B cell (primary cell): Measurements from ENCODE around the gene BST1. TPM values are rescaled to one million over a fixed set of nuclear protein-coding genes. Genes with fewer than 3 reads are reported as not detected.

Source experiments
- ATAC-seq: fragments of 200-7000 bp; cut with Tn5 transposase; one replicate; pipeline ENCODE4 v1.10.0; 2021; ENCODE audit warnings: low read depth, mild to moderate bottlenecking, moderate number of reproducible peaks, moderate library complexity
- CTCF ChIA-PET: fragments of 350-600 bp; sonication (Branson Sonifier 250); formaldehyde crosslinking; loops from one replicate; lab custom pipeline; 2021; ENCODE audit warnings: antibody characterized with exemption, inconsistent platforms; lab: Charles Lee
- POLR2A ChIA-PET: fragments of 350-600 bp; sonication (Branson Sonifier 250); formaldehyde crosslinking; loops from one replicate; lab custom pipeline; 2021; ENCODE audit warnings: antibody characterized with exemption; lab: Charles Lee
- DNase-seq: peaks from one replicate; pipeline ENCODE4 v3.0.0; 2013
- H2AFZ ChIP-seq: 2 replicates; pipeline ENCODE4 v1.6.1; 2012; ENCODE audit warnings: mild to moderate bottlenecking, low read depth, low read length; ENCODE audit not compliant: insufficient read depth, poor library complexity, severe bottlenecking
- H3K27ac ChIP-seq, 2 donors: 1 replicate in 1 of 2; 2 replicates in 1 of 2; pipeline ENCODE4 v1.5.1; 2012 to 2013; ENCODE audit warnings: low read length in 2 of 2, mild to moderate bottlenecking in 2 of 2, moderate library complexity in 1 of 2
- H3K27me3 ChIP-seq, 4 experiments: fragments of 200-600 bp in 1 of 4; sonication (generic) in 1 of 4; replicated peaks in 1 of 4; 1 replicate in 2 of 4; 2 replicates in 2 of 4; pipeline versions ENCODE4 v1.6.1 to v1.7.0; 2013 to 2016; ENCODE audit warnings: low read length in 3 of 4, mild to moderate bottlenecking in 2 of 4, mixed read lengths in 1 of 4, moderate library complexity in 1 of 4; ENCODE audit not compliant: insufficient read depth in 4 of 4, control insufficient read depth in 3 of 4; ENCODE audit errors: control extremely low read depth in 1 of 4
- H3K36me3 ChIP-seq, 2 experiments: replicated peaks in 1 of 2; 1 replicate in 1 of 2; 2 replicates in 1 of 2; pipeline versions ENCODE4 v1.6.1 to v1.7.1; 2013; ENCODE audit warnings: low read length in 1 of 2; ENCODE audit not compliant: insufficient read depth in 2 of 2, control insufficient read depth in 1 of 2; ENCODE audit errors: control extremely low read depth in 1 of 2, extremely low read depth in 1 of 2
- H3K4me1 ChIP-seq, 2 donors: fragments of 200-600 bp in 1 of 2; sonication (generic) in 1 of 2; 1 replicate in 1 of 2; 2 replicates in 1 of 2; pipeline versions ENCODE4 v1.5.1 to v1.6.1; 2013 to 2017; ENCODE audit warnings: low read length in 2 of 2; ENCODE audit not compliant: control insufficient read depth in 2 of 2, insufficient read depth in 2 of 2
- H3K4me2 ChIP-seq: replicated peaks from 2 replicates; pipeline ENCODE3; 2012; ENCODE audit warnings: mild to moderate bottlenecking, low read depth, low read length; ENCODE audit not compliant: poor library complexity, severe bottlenecking
- H3K4me3 ChIP-seq, 5 experiments: fragments of 200-600 bp in 1 of 5; sonication (generic) in 1 of 5; 1 replicate in 3 of 5; 2 replicates in 2 of 5; pipeline versions ENCODE4 v1.5.1 to v1.7.0; 2011 to 2016; ENCODE audit warnings: low read length in 4 of 5, mild to moderate bottlenecking in 4 of 5, low read depth in 2 of 5, control low read depth in 1 of 5, moderate library complexity in 1 of 5; ENCODE audit not compliant: insufficient read depth in 1 of 5; ENCODE audit errors: control extremely low read depth in 1 of 5, extremely low read depth in 1 of 5
- H3K79me2 ChIP-seq: fragments of 200-600 bp; sonication (generic); one replicate; pipeline ENCODE4 v1.6.0; 2016; ENCODE audit warnings: low read length; ENCODE audit not compliant: control insufficient read depth, insufficient read depth
- H3K9ac ChIP-seq: fragments of 200-600 bp; sonication (generic); 2 replicates; pipeline ENCODE4 v1.6.1; 2017; ENCODE audit warnings: mild to moderate bottlenecking, low read length, moderate library complexity
- H3K9me3 ChIP-seq, 3 donors: one replicate each; pipeline versions ENCODE4 v1.6.1 to v1.7.1; 2013; ENCODE audit warnings: low read length in 2 of 3; ENCODE audit not compliant: control insufficient read depth in 2 of 3, insufficient read depth in 1 of 3; ENCODE audit errors: control extremely low read depth in 1 of 3
- H4K20me1 ChIP-seq: 2 replicates; pipeline ENCODE4 v1.6.0; 2012; ENCODE audit warnings: mild to moderate bottlenecking, low read length; ENCODE audit not compliant: insufficient read depth, control insufficient read depth, poor library complexity, severe bottlenecking
- H3K27ac Mint-ChIP-seq: one replicate; pipeline ENCODE4 v1.8.0; 2021; ENCODE audit warnings: mixed read lengths
- H3K27me3 Mint-ChIP-seq: one replicate; pipeline ENCODE4 v1.8.0; 2021; ENCODE audit warnings: mixed read lengths
- H3K4me1 Mint-ChIP-seq: one replicate; pipeline ENCODE4 v1.8.0; 2021; ENCODE audit warnings: mixed read lengths
- H3K4me3 Mint-ChIP-seq: one replicate; pipeline ENCODE4 v1.8.0; 2021; ENCODE audit warnings: mixed read lengths
- H3K9me3 Mint-ChIP-seq: one replicate; pipeline ENCODE4 v1.8.0; 2022; ENCODE audit warnings: mixed read lengths; ENCODE audit not compliant: insufficient read depth
- EZH2 ChIP-seq: IDR thresholded peaks from 2 replicates; pipeline ENCODE4 v1.6.1; 2012; ENCODE audit warnings: borderline replicate concordance, low read depth, mild to moderate bottlenecking, moderate library complexity, low read length; ENCODE audit not compliant: insufficient read depth, poor library complexity, severe bottlenecking
- WGBS: methylation state at CpG from one replicate; pipeline ENCODE4 v1.1.5; 2013; ENCODE audit warnings: missing lambda C conversion rate; ENCODE audit not compliant: insufficient coverage; 5-methylcytosine and 5-hydroxymethylcytosine counted together
- intact Hi-C: fragments of 100-400 bp; cut with micrococcal nuclease; formaldehyde crosslinking; loops from one replicate; pipeline ENCODE4 v1.10.0; 2022
- polyA plus RNA-seq: library from polyadenylated mRNA; depleted of rRNA; stranded (reverse); fragments of >200 nt; gene quantifications from 2 replicates; pipeline ENCODE4 v1.2.3, GENCODE V29; 2012
- total RNA-seq, 2 donors: library from RNA; stranded (reverse); fragments of 120-200 nt in 1 of 2; gene quantifications; 1 replicate in 1 of 2; 2 replicates in 1 of 2; pipeline versions ENCODE4 v1.2.3 to v1.2.4, GENCODE V29; 2013 to 2022
- TF ChIP-seq, protein P1 (sequence below): fragments of 200-600 bp; IDR thresholded peaks from one replicate; pipeline ENCODE4 v1.8.0; 2022; ENCODE audit warnings: antibody characterized with exemption, mild to moderate bottlenecking

The BST1 gene
- total and polyA plus RNA-seq, 2 donors (not counting 1 experiment from before 2014, with no cell fraction given): 0.32 to 1.00 TPM

DNA sequence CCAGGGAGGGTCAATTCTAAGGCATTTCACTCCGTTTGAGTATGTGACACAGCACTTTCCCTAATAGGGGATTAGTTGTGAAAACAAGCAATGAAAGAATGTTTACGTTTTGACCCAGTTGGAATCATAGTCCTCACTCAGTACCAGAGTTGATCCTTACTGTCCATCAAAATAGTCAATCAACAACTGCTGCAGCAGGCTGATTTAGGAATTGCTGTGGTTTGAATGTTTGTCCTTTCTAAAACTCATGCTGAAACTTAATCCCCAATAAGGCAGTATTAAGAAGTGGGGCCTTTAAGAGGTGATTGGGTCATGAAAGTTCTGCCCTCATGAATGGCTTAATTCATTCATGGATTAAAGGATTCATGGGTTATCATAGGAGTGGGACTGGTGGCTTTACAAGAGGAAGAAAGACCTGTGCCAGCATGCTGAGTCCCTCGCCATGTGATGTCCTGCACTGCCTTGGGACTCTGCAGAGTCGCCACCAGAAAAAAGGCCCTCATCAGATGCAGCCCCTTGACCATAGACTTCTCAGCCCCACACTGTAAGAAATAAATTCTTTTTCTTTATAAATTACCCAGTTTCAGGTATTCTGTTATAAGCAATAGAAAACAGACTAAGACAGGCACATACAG is 44.6 kb upstream of the BST1 start:
- Mint-ChIP-seq H3K27me3 (no peaks in the 10 kb centered on the region), H3K4me1 (peaks cover 19% of the 10 kb centered on the region), H3K27ac (no peak overlapping the region), H3K9me3 (no peaks in the 10 kb centered on the region), H3K4me3 (no peak overlapping the region)
- peaks cover 7% of the 10 kb centered on the region for H4K20me1 ChIP-seq
- peaks cover 17 to 21% of the 10 kb centered on the region in 2 donors for H3K4me1 ChIP-seq
- CTCF ChIA-PET: no interaction called here
- H3K9me3 ChIP-seq: no peaks in the 10 kb centered on the region
- H3K27me3 ChIP-seq: no peaks in the 10 kb centered on the region
- no peaks in the 10 kb centered on the region for H3K36me3 ChIP-seq
- no peak overlapping the region for H3K27ac ChIP-seq
- H3K9ac ChIP-seq: no peak overlapping the region
- intact Hi-C loops: loop anchor here (10.0 kb wide), 3 partner anchors 117 to 567 kb away; partner anchors contain the start of genes CD38 and TAPT1
- H3K4me3 ChIP-seq: peak overlapping the region in 1 of 5 experiments; percentile 75
- H3K4me2 ChIP-seq: no peak overlapping the region
- TF ChIP-seq, protein P1, sequence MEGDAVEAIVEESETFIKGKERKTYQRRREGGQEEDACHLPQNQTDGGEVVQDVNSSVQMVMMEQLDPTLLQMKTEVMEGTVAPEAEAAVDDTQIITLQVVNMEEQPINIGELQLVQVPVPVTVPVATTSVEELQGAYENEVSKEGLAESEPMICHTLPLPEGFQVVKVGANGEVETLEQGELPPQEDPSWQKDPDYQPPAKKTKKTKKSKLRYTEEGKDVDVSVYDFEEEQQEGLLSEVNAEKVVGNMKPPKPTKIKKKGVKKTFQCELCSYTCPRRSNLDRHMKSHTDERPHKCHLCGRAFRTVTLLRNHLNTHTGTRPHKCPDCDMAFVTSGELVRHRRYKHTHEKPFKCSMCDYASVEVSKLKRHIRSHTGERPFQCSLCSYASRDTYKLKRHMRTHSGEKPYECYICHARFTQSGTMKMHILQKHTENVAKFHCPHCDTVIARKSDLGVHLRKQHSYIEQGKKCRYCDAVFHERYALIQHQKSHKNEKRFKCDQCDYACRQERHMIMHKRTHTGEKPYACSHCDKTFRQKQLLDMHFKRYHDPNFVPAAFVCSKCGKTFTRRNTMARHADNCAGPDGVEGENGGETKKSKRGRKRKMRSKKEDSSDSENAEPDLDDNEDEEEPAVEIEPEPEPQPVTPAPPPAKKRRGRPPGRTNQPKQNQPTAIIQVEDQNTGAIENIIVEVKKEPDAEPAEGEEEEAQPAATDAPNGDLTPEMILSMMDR: no peak
- TF ChIP-seq EZH2: no peak
- peaks cover 22% of the 10 kb centered on the region for H3K79me2 ChIP-seq
- ATAC-seq: no peak
- WGBS: 100% methylated on average over 1 of the region's 4 CpGs
- H2AFZ ChIP-seq: no peak overlapping the region
- DNase-seq: no peak
- POLR2A ChIA-PET: no interaction called here

- H3K4me2 ChIP-seq: no peak overlapping the region
- peaks cover 2% of the 10 kb centered on the region for H4K20me1 ChIP-seq
- peaks cover 13% of the 10 kb centered on the region for H3K4me1 Mint-ChIP-seq
- H3K36me3 ChIP-seq: no peaks in the 10 kb centered on the region
- no peak overlapping the region for H3K27ac Mint-ChIP-seq
- H3K4me3 ChIP-seq: peak overlapping the region in 1 of 5 experiments; percentile 75
- no peaks in the 10 kb centered on the region for H3K27me3 ChIP-seq
- no peaks in the 10 kb centered on the region for H3K9me3 ChIP-seq
- H3K27me3 Mint-ChIP-seq: no peaks in the 10 kb centered on the region
- TF ChIP-seq, protein P1: no peak
- TF ChIP-seq EZH2: no peak
- CTCF ChIA-PET: no interaction called here
- no peak for ATAC-seq
- no peak overlapping the region for H3K4me3 Mint-ChIP-seq
- intact Hi-C loops: loop anchor here (10.0 kb wide), 3 partner anchors 116 to 566 kb away; partner anchors contain the start of genes CD38 and TAPT1
- H3K27ac ChIP-seq: no peak overlapping the region
- H3K79me2 ChIP-seq: peaks cover 16% of the 10 kb centered on the region
- no peak overlapping the region for H3K9ac ChIP-seq
- POLR2A ChIA-PET: no interaction called here
- WGBS: no CpG with 5 or more reads among the region's 2 CpGs
- no peak overlapping the region for H2AFZ ChIP-seq
- no peaks in the 10 kb centered on the region for H3K9me3 Mint-ChIP-seq
- DNase-seq: no peak
- peaks cover 11 to 16% of the 10 kb centered on the region in 2 donors for H3K4me1 ChIP-seq
These were observed 44.1 kb upstream of the BST1 start for GRCh38 chr4:15658781-15659180.
